Measurements from ENCODE around the gene CNTN5. TPM values are rescaled to one million over a fixed set of nuclear protein-coding genes. Genes with fewer than 3 reads are reported as not detected.

CNTN5 gene
- total RNA-seq, 4 donors from 2014 or later, result 0.12 TPM; not detected in 3

GRCh38 chr11:99545616-99546015 lies 524.9 kb downstream of the CNTN5 start:
- intact Hi-C loops (cut with DNase I), result no loop called here
- Histone ChIP-seq H3K4me1 (no peaks in the 10 kb centered on the region), H3K36me3 (no peaks in the 10 kb centered on the region), H3K4me3 (no peak overlapping the region), H3K27ac (no peak overlapping the region), H3K27me3 (no peaks in the 10 kb centered on the region), H3K9me3 (no peaks in the 10 kb centered on the region)
- 69 to 78% methylated on average over 4 of the region's 4 CpGs for WGBS, 2 donors
- TF ChIP-seq, protein P1, sequence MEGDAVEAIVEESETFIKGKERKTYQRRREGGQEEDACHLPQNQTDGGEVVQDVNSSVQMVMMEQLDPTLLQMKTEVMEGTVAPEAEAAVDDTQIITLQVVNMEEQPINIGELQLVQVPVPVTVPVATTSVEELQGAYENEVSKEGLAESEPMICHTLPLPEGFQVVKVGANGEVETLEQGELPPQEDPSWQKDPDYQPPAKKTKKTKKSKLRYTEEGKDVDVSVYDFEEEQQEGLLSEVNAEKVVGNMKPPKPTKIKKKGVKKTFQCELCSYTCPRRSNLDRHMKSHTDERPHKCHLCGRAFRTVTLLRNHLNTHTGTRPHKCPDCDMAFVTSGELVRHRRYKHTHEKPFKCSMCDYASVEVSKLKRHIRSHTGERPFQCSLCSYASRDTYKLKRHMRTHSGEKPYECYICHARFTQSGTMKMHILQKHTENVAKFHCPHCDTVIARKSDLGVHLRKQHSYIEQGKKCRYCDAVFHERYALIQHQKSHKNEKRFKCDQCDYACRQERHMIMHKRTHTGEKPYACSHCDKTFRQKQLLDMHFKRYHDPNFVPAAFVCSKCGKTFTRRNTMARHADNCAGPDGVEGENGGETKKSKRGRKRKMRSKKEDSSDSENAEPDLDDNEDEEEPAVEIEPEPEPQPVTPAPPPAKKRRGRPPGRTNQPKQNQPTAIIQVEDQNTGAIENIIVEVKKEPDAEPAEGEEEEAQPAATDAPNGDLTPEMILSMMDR (IDR thresholded peaks at IDR 0.05), result no peak
- TF ChIP-seq POLR2A (IDR thresholded peaks at IDR 0.05), result no peak
- DNase-seq, result no peak

DNA sequence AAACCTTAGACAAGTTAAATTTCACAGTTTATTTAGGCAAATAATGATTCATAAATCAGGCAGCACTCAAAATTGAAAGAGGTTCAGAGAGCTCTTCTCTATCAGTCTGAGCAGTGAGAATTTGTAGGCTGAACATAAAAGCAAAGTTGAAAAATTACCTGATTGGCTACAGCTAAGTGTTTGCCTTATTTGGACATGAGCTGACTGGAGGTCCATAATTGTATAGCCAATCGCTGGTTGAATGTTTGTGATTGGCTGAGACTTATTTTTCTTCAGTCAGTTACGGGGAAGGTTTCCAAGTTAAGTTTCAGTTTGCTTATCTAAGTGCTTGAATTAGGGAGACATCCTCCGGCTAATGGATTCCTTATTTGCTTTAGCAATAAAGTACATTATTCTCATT lies 527.5 kb downstream of the CNTN5 start:
- DNase-seq, result no peak
- TF ChIP-seq, protein P1 (IDR thresholded peaks at IDR 0.05), result no peak
- TF ChIP-seq POLR2A (IDR thresholded peaks at IDR 0.05), result no peak
- 70 to 82% methylated on average over 3 of the region's 3 CpGs for WGBS, 2 donors
- intact Hi-C loops (cut with DNase I), result no loop called here
- H3K27me3 ChIP-seq, result no peaks in the 10 kb centered on the region
- no peaks in the 10 kb centered on the region for H3K36me3 ChIP-seq
- H3K27ac ChIP-seq, result no peak overlapping the region
- H3K4me1 ChIP-seq, result no peaks in the 10 kb centered on the region
- no peak overlapping the region for H3K4me3 ChIP-seq
- no peaks in the 10 kb centered on the region for H3K9me3 ChIP-seq

DNA sequence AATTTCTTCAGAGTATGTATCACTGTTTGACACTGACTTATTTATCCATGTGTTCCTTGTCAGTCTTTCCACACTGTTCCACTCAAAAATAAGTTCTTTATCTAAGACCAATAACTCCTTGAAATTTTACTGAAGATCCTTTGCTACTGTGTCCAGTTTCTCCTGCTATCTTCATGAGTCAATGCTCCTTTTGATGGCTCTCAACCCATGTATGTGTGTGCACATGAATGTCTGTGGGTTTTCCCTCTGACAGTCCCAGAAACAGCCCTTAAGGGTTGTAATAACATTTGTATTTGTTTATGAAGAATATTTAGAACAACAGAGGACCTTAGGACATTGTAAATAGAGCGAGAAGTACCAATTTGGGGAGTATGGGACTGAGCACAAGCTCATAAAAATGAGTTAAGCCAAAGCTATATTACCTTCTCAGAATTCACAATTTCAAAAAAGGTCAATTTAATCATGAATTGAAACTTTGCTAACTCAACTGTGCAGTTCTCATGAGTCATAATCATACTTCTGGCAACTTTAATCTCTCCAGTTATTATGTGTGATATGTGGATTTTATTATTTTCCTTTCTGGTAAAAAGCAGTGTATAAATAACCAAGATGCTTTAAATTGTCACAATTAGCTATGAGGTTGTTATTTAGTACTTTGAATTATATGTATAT lies 533.6 kb downstream of the CNTN5 start:
- WGBS, 2 donors, result 56 to 59% methylated on average over 1 of the region's 1 CpG
- H3K27ac ChIP-seq, result no peak overlapping the region
- H3K9me3 ChIP-seq, result no peaks in the 10 kb centered on the region
- intact Hi-C loops (cut with DNase I), result no loop called here
- no peaks in the 10 kb centered on the region for H3K36me3 ChIP-seq
- H3K4me3 ChIP-seq, result no peak overlapping the region
- no peak for DNase-seq
- TF ChIP-seq, protein P1 (IDR thresholded peaks at IDR 0.05), result no peak
- no peak for TF ChIP-seq POLR2A (IDR thresholded peaks at IDR 0.05)
- no peaks in the 10 kb centered on the region for H3K27me3 ChIP-seq
- H3K4me1 ChIP-seq, result no peaks in the 10 kb centered on the region

DNA sequence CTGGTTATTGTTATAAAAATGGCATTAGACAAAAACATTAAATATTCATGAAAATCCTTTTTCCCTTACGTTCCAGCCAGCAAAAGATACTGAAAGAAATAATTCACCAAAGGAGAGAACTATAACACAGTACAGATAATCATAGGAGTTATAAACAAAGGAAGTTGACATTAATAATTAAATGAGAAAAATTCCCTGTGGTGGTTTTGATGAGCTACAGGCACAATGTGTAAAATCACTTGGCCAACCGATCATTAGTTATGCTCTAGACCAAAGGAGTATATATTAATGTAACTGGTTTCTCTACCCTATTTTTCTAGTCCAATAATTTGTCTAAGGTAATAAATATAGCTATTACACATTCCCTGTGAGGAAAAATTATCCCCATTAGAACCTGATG lies 534.7 kb downstream of the CNTN5 start:
- TF ChIP-seq, protein P1 (IDR thresholded peaks at IDR 0.05), result no peak
- intact Hi-C loops (cut with DNase I), result no loop called here
- Histone ChIP-seq H3K36me3 (no peaks in the 10 kb centered on the region), H3K27ac (no peak overlapping the region), H3K4me3 (no peak overlapping the region), H3K9me3 (no peaks in the 10 kb centered on the region), H3K27me3 (no peaks in the 10 kb centered on the region), H3K4me1 (no peaks in the 10 kb centered on the region)
- 67 to 70% methylated on average over 2 of the region's 2 CpGs for WGBS, 2 donors
- DNase-seq, result no peak

GRCh38 chr11:99565333-99565732 lies 544.6 kb downstream of the CNTN5 start:
- Histone ChIP-seq H3K9me3 (no peaks in the 10 kb centered on the region), H3K4me3 (no peak overlapping the region), H3K4me1 (no peaks in the 10 kb centered on the region), H3K36me3 (no peaks in the 10 kb centered on the region), H3K27ac (no peak overlapping the region), H3K27me3 (no peaks in the 10 kb centered on the region)
- no peak for TF ChIP-seq POLR2A (IDR thresholded peaks at IDR 0.05)
- TF ChIP-seq, protein P1 (IDR thresholded peaks at IDR 0.05), result no peak
- 83 to 94% methylated on average over 1 of the region's 1 CpG for WGBS, 2 donors
- intact Hi-C loops (cut with DNase I), result no loop called here
- DNase-seq, result no peak

All from esophagus squamous epithelium (tissue), 5 donors.